Activated CD4-positive, alpha-beta T cell treated with anti-CD3 and anti-CD28 coated beads for 24 hours (primary cell): ENCODE measurements around the gene CLDN20.

Experiments
- DNase-seq, 2 donors: peaks; one replicate each; pipeline ENCODE4 v3.0.0-alpha.2; 2020; ENCODE audit warnings: low read depth in 2 of 2

The CLDN20 gene

GRCh38 chr6:155269765-155270164 is 6.0 kb downstream of the CLDN20 start:
- no peak for DNase-seq

GRCh38 chr6:155270561-155271091 is 6.8 kb downstream of the CLDN20 start:
- DNase-seq: no peak

GRCh38 chr6:155271145-155271544 is 7.3 kb downstream of the CLDN20 start:
- no peak for DNase-seq

GRCh38 chr6:155272353-155273232 is 8.8 kb downstream of the CLDN20 start:
- DNase-seq: no peak

- no peak for DNase-seq
Measured at GRCh38 chr6:155273431-155273830, 9.6 kb downstream of the CLDN20 start.

GRCh38 chr6:155274106-155274505 is 10.3 kb downstream of the CLDN20 start:
- DNase-seq: no peak

GRCh38 chr6:155274533-155274932 is 10.7 kb downstream of the CLDN20 start:
- no peak for DNase-seq

- no peak for DNase-seq
Measured at GRCh38 chr6:155275808-155276480, 12.1 kb downstream of the CLDN20 start.

- no peak for DNase-seq
Measured at GRCh38 chr6:155276638-155277037, 12.8 kb downstream of the CLDN20 start.

GRCh38 chr6:155278319-155279049 is 14.7 kb downstream of the CLDN20 start:
- DNase-seq: no peak

GRCh38 chr6:155284775-155285174 is 21.0 kb downstream of the CLDN20 start:
- DNase-seq: no peak

GRCh38 chr6:155287762-155288161 is 23.9 kb downstream of the CLDN20 start:
- no peak for DNase-seq

GRCh38 chr6:155290491-155290890 is 26.7 kb downstream of the CLDN20 start:
- no peak for DNase-seq

GRCh38 chr6:155291291-155291690 is 27.5 kb downstream of the CLDN20 start:
- DNase-seq: no peak

GRCh38 chr6:155292711-155293110 is 28.9 kb downstream of the CLDN20 start:
- no peak for DNase-seq

GRCh38 chr6:155297669-155298068 is 33.9 kb downstream of the CLDN20 start:
- no peak for DNase-seq

GRCh38 chr6:155301867-155302266 is 38.1 kb downstream of the CLDN20 start:
- DNase-seq: no peak

GRCh38 chr6:155303361-155303870 is 39.6 kb downstream of the CLDN20 start:
- no peak for DNase-seq

GRCh38 chr6:155306958-155307357 is 43.1 kb downstream of the CLDN20 start:
- no peak for DNase-seq

GRCh38 chr6:155309150-155309549 is 45.3 kb downstream of the CLDN20 start:
- DNase-seq: no peak

- DNase-seq: no peak
Measured at GRCh38 chr6:155310596-155310995, 46.8 kb downstream of the CLDN20 start.

- no peak for DNase-seq
Measured at GRCh38 chr6:155311086-155311485, 47.3 kb downstream of the CLDN20 start.
